GM12878 (cell line): ENCODE results near the gene ROCK2. TPM values are rescaled to one million over a fixed set of nuclear protein-coding genes. Genes with fewer than 3 reads are reported as not detected.

ENCODE experiments used
- ATAC-seq: fragments of 200-7000 bp; cut with Tn5 transposase; 3 replicates; pipeline ENCODE4 v1.9.1; 2020; ENCODE audit warnings: mild to moderate bottlenecking, moderate library complexity
- BruUV-seq: library from RNA; stranded (reverse); fragments of 400-500 nt; replicated peaks from 2 replicates; lab custom pipeline; 2021; lab: Mats Ljungman, UMichigan
- CTCF ChIA-PET: fragments of 300-600 bp; sonication (Branson Sonifier 250); formaldehyde crosslinking; extraction: SDS; loops from one replicate; lab custom pipeline; 2021; ENCODE audit warnings: inconsistent platforms; lab: Yijun Ruan, JAX
- POLR2A ChIA-PET: fragments of 350-600 bp; formaldehyde crosslinking; extraction: SDS; loops from one replicate; lab custom pipeline; 2021; ENCODE audit warnings: inconsistent platforms; lab: Charles Lee
- RAD21 ChIA-PET: fragments of 300-600 bp; sonication (Branson Sonifier 250); formaldehyde crosslinking; loops from one replicate; lab custom pipeline; 2023; ENCODE audit warnings: antibody characterized with exemption; ENCODE audit not compliant: unreplicated experiment; lab: Charles Lee
- SMC1A ChIA-PET: fragments of 300-600 bp; sonication (Branson Sonifier 250); formaldehyde crosslinking; loops from one replicate; lab custom pipeline; 2023; ENCODE audit not compliant: unreplicated experiment, uncharacterized antibody; lab: Charles Lee
- DNase-seq: peaks from one replicate; pipeline ENCODE4 v3.0.0-alpha.2; 2011; ENCODE audit warnings: low read depth, low spot score
- FAIRE-seq: peaks from 3 replicates; lab custom pipeline; 2011; peaks lifted over from hg19 to GRCh38; lab: Jason Lieb, UNC
- H2AFZ ChIP-seq: 2 replicates; pipeline ENCODE4 v1.6.0; 2011; ENCODE audit warnings: low read depth, low read length, control low read depth; ENCODE audit not compliant: control insufficient read depth
- H3K27ac ChIP-seq: 2 replicates; pipeline ENCODE4 v1.5.1; 2011; ENCODE audit warnings: control low read depth; ENCODE audit not compliant: control insufficient read depth, insufficient read depth
- H3K27me3 ChIP-seq, 2 experiments: replicated peaks in 1 of 2; 2 replicates each; pipeline versions ENCODE4 v1.6.0 to v1.6.1; 2011; ENCODE audit warnings: low read length in 1 of 2; ENCODE audit not compliant: control insufficient read depth in 2 of 2, insufficient read depth in 2 of 2
- H3K36me3 ChIP-seq, 2 experiments: 2 replicates each; pipeline ENCODE4 v1.5.1; 2011; ENCODE audit warnings: low read length in 1 of 2; ENCODE audit not compliant: control insufficient read depth in 2 of 2, insufficient read depth in 2 of 2
- H3K4me1 ChIP-seq: 2 replicates; pipeline ENCODE4 v1.6.1; 2011; ENCODE audit warnings: mild to moderate bottlenecking, low read length, moderate library complexity, mixed read lengths; ENCODE audit not compliant: control insufficient read depth, insufficient read depth
- H3K4me2 ChIP-seq: 2 replicates; pipeline ENCODE4 v1.6.0; 2011; ENCODE audit warnings: control low read depth; ENCODE audit not compliant: control insufficient read depth, insufficient read depth
- H3K4me3 ChIP-seq: fragments of 200-600 bp; sonication (generic); 2 replicates; pipeline ENCODE4 v1.5.1; 2016
- H3K79me2 ChIP-seq: 2 replicates; pipeline ENCODE4 v1.6.0; 2011; ENCODE audit warnings: low read length; ENCODE audit not compliant: control insufficient read depth, insufficient read depth
- H3K9ac ChIP-seq: 2 replicates; pipeline ENCODE4 v1.8.0; 2011; ENCODE audit warnings: low read length, control low read depth, mixed read lengths; ENCODE audit not compliant: control insufficient read depth, insufficient read depth
- H3K9me3 ChIP-seq: replicated peaks from 3 replicates; pipeline ENCODE4 v1.5.1; 2011; ENCODE audit warnings: mild to moderate bottlenecking, low read length; ENCODE audit not compliant: control insufficient read depth, insufficient read depth
- H4K20me1 ChIP-seq: 2 replicates; pipeline ENCODE4 v1.6.0; 2011; ENCODE audit not compliant: control insufficient read depth, insufficient read depth
- CBX3 ChIP-seq: fragments of 200-600 bp; sonication (generic); IDR thresholded peaks from 2 replicates; pipeline ENCODE4 v1.6.1; 2016; ENCODE audit warnings: low read depth, borderline replicate concordance
- CEBPB ChIP-seq, 2 experiments: fragments of 150-350 bp in 1 of 2; IDR thresholded peaks; 2 replicates each; pipeline ENCODE4 v1.6.1; 2012 to 2014; ENCODE audit warnings: low read depth in 2 of 2, low read length in 2 of 2, borderline replicate concordance in 1 of 2, inconsistent platforms in 1 of 2
- E4F1 ChIP-seq: fragments of 450-650 bp; IDR thresholded peaks from 2 replicates; pipeline ENCODE4 v1.6.1; 2018; ENCODE audit warnings: borderline replicate concordance, mild to moderate bottlenecking; ENCODE audit not compliant: partially characterized antibody
- IRF5 ChIP-seq: fragments of 450-650 bp; IDR thresholded peaks from 2 replicates; pipeline ENCODE4 v1.6.1; 2017; ENCODE audit warnings: borderline replicate concordance
- MAX ChIP-seq: IDR thresholded peaks from 2 replicates; pipeline ENCODE4 v1.6.1; 2012; ENCODE audit warnings: low read depth, low read length, improper control_type of control experiment
- NRF1 ChIP-seq: conservative IDR thresholded peaks from 2 replicates; pipeline ENCODE4 v1.6.1; 2011; ENCODE audit warnings: mild to moderate bottlenecking, low read depth, low read length, improper control_type of control experiment
- PAX5 ChIP-seq: IDR thresholded peaks from 2 replicates; pipeline ENCODE4 v1.6.1; 2011; ENCODE audit warnings: low read depth, low read length, borderline replicate concordance
- RAD21 ChIP-seq: IDR thresholded peaks from 2 replicates; pipeline ENCODE4 v1.6.1; 2011; ENCODE audit warnings: mild to moderate bottlenecking, low read depth, low read length, moderate library complexity; ENCODE audit not compliant: insufficient read depth
- SREBF2 ChIP-seq: IDR thresholded peaks from 2 replicates; pipeline ENCODE4 v1.6.1; 2012; ENCODE audit warnings: mild to moderate bottlenecking, low read length
- TARDBP ChIP-seq: IDR thresholded peaks from 2 replicates; pipeline ENCODE4 v1.6.1; 2016; ENCODE audit warnings: borderline replicate concordance
- ZBTB4 ChIP-seq: fragments of 450-650 bp; formaldehyde crosslinking; IDR thresholded peaks from 2 replicates; pipeline ENCODE4 v1.4.0; 2022; ENCODE audit warnings: mild to moderate bottlenecking, moderate library complexity
- ZZZ3 ChIP-seq: IDR thresholded peaks from 2 replicates; pipeline ENCODE4 v1.6.1; 2011; ENCODE audit warnings: low read depth; ENCODE audit not compliant: control insufficient read depth, insufficient read length
- WGBS: methylation state at CpG from one replicate; pipeline ENCODE4 v1.1.6; 2016; ENCODE audit warnings: low lambda C conversion rate; ENCODE audit not compliant: insufficient replicate concordance, insufficient coverage; ENCODE audit errors: missing lambda C conversion rate; 5-methylcytosine and 5-hydroxymethylcytosine counted together
- in situ Hi-C: fragments of 300-500 bp; cut with MboI; formaldehyde crosslinking; loops from 9 replicates; pipeline ENCODE4 v1.14.3; 2018; ENCODE audit warnings: mixed read lengths
- intact Hi-C: fragments of 100-400 bp; cut with micrococcal nuclease; formaldehyde crosslinking; loops from one replicate; pipeline ENCODE4 v1.14.2; 2022; ENCODE audit not compliant: unreplicated experiment
- polyA plus RNA-seq, 11 experiments: library from polyadenylated mRNA; depleted of rRNA in 4 of 11; unstranded in 6 of 11; stranded (reverse) in 5 of 11; fragments of >200 nt; fragmentation: Nextera tagmentation in 4 of 11; fragmentation: Illumina TruSeq in 1 of 11; extraction: Ambion mirVana in 4 of 11; extraction: Trizol in 1 of 11; gene quantifications; 1 replicate in 1 of 11; 2 replicates in 10 of 11; pipeline versions ENCODE4 v1.2.1 to v1.2.3, GENCODE V29; 2011 to 2016; ENCODE audit warnings: inconsistent platforms in 2 of 11, missing spikeins in 2 of 11, low read depth in 1 of 11
- total RNA-seq, 4 experiments: library from RNA; depleted of rRNA in 3 of 4; stranded (reverse); fragments of >200 nt in 3 of 4; fragmentation: Illumina TruSeq in 1 of 4; extraction: Trizol in 1 of 4; gene quantifications; 2 replicates each; pipeline versions ENCODE4 v1.2.1 to v1.2.3, GENCODE V29; 2013 to 2021

Gene ROCK2
- total and polyA plus RNA-seq, 10 of the 15 experiments (the other 5 are each of a cell fraction or from before 2014, with no cell fraction given), result 4.6 to 22.1 (median 8.3) TPM

GRCh38 chr2:11179196-11179595, 165.2 kb downstream of the ROCK2 start:
- H3K9ac ChIP-seq, result no peak overlapping the region
- ATAC-seq (no peak), FAIRE-seq (no peak), DNase-seq (no peak)
- no TSS peak for BruUV-seq
- intact Hi-C loops, result no loop called here
- no peaks in the 10 kb centered on the region for H3K9me3 ChIP-seq
- RAD21 ChIA-PET, result interaction anchor here (1.1 kb wide), 1 partner anchor 24 kb away, joined by 3 read pairs; no protein-coding TSS in a partner anchor
- POLR2A ChIA-PET, result no interaction called here
- in situ Hi-C loops, result no loop called here
- WGBS, result 83% methylated on average over 4 of the region's 4 CpGs
- no peak overlapping the region for H2AFZ ChIP-seq
- H3K27ac ChIP-seq, result no peak overlapping the region
- no peaks in the 10 kb centered on the region for H3K79me2 ChIP-seq
- no peaks in the 10 kb centered on the region for H3K4me1 ChIP-seq
- no peaks in the 10 kb centered on the region for H4K20me1 ChIP-seq
- CTCF ChIA-PET, result no interaction called here
- no peaks in the 10 kb centered on the region for H3K27me3 ChIP-seq
- H3K4me2 ChIP-seq, result no peak overlapping the region
- peaks cover 0 to 4% of the 10 kb centered on the region in 2 experiments; a peak in 1 of 4 replicates for H3K36me3 ChIP-seq
- TF ChIP-seq RAD21 (no peak), E4F1 (no peak), IRF5 (no peak), NRF1 (no peak), TARDBP (no peak), MAX (no peak), ZZZ3 (no peak), CEBPB (IDR thresholded peaks at IDR 0.05; ENCODE audit: borderline replicate concordance in 1 of 2, low read depth in 2 of 2, low read length in 2 of 2) (no peak), ZBTB4 (no peak), SREBF2 (no peak), PAX5 (no peak), CBX3 (no peak)
- no peak overlapping the region for H3K4me3 ChIP-seq
- SMC1A ChIA-PET, result no interaction called here
